ENCODE data around the gene APBA2. TPM values are rescaled to one million over a fixed set of nuclear protein-coding genes. Genes with fewer than 3 reads are reported as not detected.

APBA2 gene
- total RNA-seq, 1 experiment from 2014 or later = 0.31 TPM

- TF ChIP-seq SIN3A (IDR thresholded peaks at IDR 0.05; ENCODE audit: borderline replicate concordance, insufficient read depth, low read depth, low read length) = no peak
- TF ChIP-seq POLR2AphosphoS5 (IDR thresholded peaks at IDR 0.05; ENCODE audit: low read depth, low read length) = no peak
- TF ChIP-seq, protein P1, sequence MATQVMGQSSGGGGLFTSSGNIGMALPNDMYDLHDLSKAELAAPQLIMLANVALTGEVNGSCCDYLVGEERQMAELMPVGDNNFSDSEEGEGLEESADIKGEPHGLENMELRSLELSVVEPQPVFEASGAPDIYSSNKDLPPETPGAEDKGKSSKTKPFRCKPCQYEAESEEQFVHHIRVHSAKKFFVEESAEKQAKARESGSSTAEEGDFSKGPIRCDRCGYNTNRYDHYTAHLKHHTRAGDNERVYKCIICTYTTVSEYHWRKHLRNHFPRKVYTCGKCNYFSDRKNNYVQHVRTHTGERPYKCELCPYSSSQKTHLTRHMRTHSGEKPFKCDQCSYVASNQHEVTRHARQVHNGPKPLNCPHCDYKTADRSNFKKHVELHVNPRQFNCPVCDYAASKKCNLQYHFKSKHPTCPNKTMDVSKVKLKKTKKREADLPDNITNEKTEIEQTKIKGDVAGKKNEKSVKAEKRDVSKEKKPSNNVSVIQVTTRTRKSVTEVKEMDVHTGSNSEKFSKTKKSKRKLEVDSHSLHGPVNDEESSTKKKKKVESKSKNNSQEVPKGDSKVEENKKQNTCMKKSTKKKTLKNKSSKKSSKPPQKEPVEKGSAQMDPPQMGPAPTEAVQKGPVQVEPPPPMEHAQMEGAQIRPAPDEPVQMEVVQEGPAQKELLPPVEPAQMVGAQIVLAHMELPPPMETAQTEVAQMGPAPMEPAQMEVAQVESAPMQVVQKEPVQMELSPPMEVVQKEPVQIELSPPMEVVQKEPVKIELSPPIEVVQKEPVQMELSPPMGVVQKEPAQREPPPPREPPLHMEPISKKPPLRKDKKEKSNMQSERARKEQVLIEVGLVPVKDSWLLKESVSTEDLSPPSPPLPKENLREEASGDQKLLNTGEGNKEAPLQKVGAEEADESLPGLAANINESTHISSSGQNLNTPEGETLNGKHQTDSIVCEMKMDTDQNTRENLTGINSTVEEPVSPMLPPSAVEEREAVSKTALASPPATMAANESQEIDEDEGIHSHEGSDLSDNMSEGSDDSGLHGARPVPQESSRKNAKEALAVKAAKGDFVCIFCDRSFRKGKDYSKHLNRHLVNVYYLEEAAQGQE (IDR thresholded peaks at IDR 0.05; ENCODE audit: insufficient read depth in 1 of 2, low read depth in 2 of 2, low read length in 1 of 2) = no peak
- TF ChIP-seq CTCF (IDR thresholded peaks at IDR 0.05) = no peak
- TF ChIP-seq TCF7L2 (IDR thresholded peaks at IDR 0.05; ENCODE audit: low read depth, low read length) = no peak
- Histone ChIP-seq H3K4me3 (ENCODE audit: low read depth in 2 of 2, low read length in 2 of 2) (no peak overlapping the region), H3K9me3 (ENCODE audit: control insufficient read depth, insufficient read depth, low read depth, low read length) (no peaks in the 10 kb centered on the region), H3K4me1 (ENCODE audit: control insufficient read depth, insufficient read depth, low read length) (no peaks in the 10 kb centered on the region), H3K36me3 (ENCODE audit: control insufficient read depth, insufficient read depth, low read length) (no peaks in the 10 kb centered on the region), H3K27ac (ENCODE audit: low read length) (no peak overlapping the region), H3K27me3 (ENCODE audit: control insufficient read depth, insufficient read depth, low read length) (no peaks in the 10 kb centered on the region)
- CTCF ChIA-PET = no interaction called here
- BruUV-seq (replicated peaks) = no TSS peak
- in situ Hi-C loops (cut with HindIII; ENCODE audit: low pct_unique_long_range_greater_than_20kb, low sequenced_read_pairs) = no loop called here
- ATAC-seq (no peak), DNase-seq (ENCODE audit: low read depth, low spot score) (no peak)
- intact Hi-C loops (cut with micrococcal nuclease; ENCODE audit: unreplicated experiment) = no loop called here
- POLR2A ChIA-PET = no interaction called here
Observed at GRCh38 chr15:28945626-28946230, 60.0 kb downstream of the APBA2 start.

DNA sequence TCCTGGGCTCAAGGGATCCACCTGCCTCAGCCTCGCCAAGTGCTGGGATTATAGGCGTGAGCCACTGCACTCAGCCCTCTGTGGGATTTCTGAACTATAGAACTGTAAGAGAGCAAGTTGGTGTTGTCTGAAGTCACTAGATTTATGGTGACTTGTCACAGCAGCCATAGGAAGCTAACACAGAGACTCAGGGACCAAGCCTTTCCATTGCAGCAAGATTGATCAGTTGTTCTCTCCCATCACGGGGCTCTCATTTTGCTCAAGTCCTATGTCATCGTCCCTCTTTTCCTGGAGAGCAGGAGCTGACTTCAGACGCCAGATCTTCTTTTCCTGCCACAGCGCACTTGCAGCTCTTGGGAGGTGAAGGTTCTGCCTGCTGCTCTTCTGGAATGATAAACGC lies 61.0 kb downstream of the APBA2 start:
- no peaks in the 10 kb centered on the region for H3K27me3 ChIP-seq (ENCODE audit: control insufficient read depth, insufficient read depth, low read length)
- no peaks in the 10 kb centered on the region for H3K4me1 ChIP-seq (ENCODE audit: control insufficient read depth, insufficient read depth, low read length)
- no peak overlapping the region for H3K4me3 ChIP-seq (ENCODE audit: low read depth in 2 of 2, low read length in 2 of 2)
- H3K27ac ChIP-seq (ENCODE audit: low read length) = no peak overlapping the region
- intact Hi-C loops (cut with micrococcal nuclease; ENCODE audit: unreplicated experiment) (no loop called here), in situ Hi-C loops (cut with HindIII; ENCODE audit: low pct_unique_long_range_greater_than_20kb, low sequenced_read_pairs) (no loop called here)
- no peaks in the 10 kb centered on the region for H3K36me3 ChIP-seq (ENCODE audit: control insufficient read depth, insufficient read depth, low read length)
- CTCF ChIA-PET = no interaction called here
- BruUV-seq (replicated peaks) = no TSS peak
- no peak for ATAC-seq
- POLR2A ChIA-PET = no interaction called here
- TF ChIP-seq POLR2AphosphoS5 (IDR thresholded peaks at IDR 0.05; ENCODE audit: low read depth, low read length) (no peak), CTCF (IDR thresholded peaks at IDR 0.05) (no peak), TCF7L2 (IDR thresholded peaks at IDR 0.05; ENCODE audit: low read depth, low read length) (no peak), SIN3A (IDR thresholded peaks at IDR 0.05; ENCODE audit: borderline replicate concordance, insufficient read depth, low read depth, low read length) (no peak)
- TF ChIP-seq, protein P1 (IDR thresholded peaks at IDR 0.05; ENCODE audit: insufficient read depth in 1 of 2, low read depth in 2 of 2, low read length in 1 of 2) = no peak
- no peaks in the 10 kb centered on the region for H3K9me3 ChIP-seq (ENCODE audit: control insufficient read depth, insufficient read depth, low read depth, low read length)
- DNase-seq (ENCODE audit: low read depth, low spot score) = no peak
